ENCODE results near the gene RAD52.

RAD52 gene
- total RNA-seq: 7.2 to 23.0 (median 15.9) reads per million in 9 experiments

- ATAC-seq (replicated peaks): peak; percentile 85
- H3K4me3 Mint-ChIP-seq: peak within 1 kb of the TSS; percentile 94 to 96
Observed at GRCh38 chr12:949453-950191, at the start of gene RAD52. TSS of gene RAD52 (minus strand) at chr12:949694. CDS start at chr12:933058, 16,636 bp downstream.

GRCh38 chr12:998020-998874 lies 48.8 kb upstream of the RAD52 start:
- Mint-ChIP-seq H3K9me3 (no peaks in the 10 kb centered on the region), H3K27me3 (no peaks in the 10 kb centered on the region), H3K27ac (no peak overlapping the region), H3K4me3 (no peak overlapping the region), H3K4me1 (ENCODE audit: low read depth in 2 of 2) (peaks cover 5 to 22% of the 10 kb centered on the region in 2 donors), H3K36me3 (ENCODE audit: insufficient read depth) (no peaks in the 10 kb centered on the region)
- DNase-seq (no peak), ATAC-seq (replicated peaks) (no peak)

More at GRCh38 chr12:949453-950191, at the start of gene RAD52:
- peaks cover 19 to 22% of the 10 kb centered on the region in 2 donors for H3K4me1 Mint-ChIP-seq (ENCODE audit: low read depth in 2 of 2)
- H3K36me3 Mint-ChIP-seq (ENCODE audit: insufficient read depth): peaks cover 27% of the 10 kb centered on the region
- no peaks in the 10 kb centered on the region for H3K9me3 Mint-ChIP-seq
- peak; percentile 94 to 96 (median 95) for DNase-seq
- H3K27me3 Mint-ChIP-seq: no peaks in the 10 kb centered on the region
- H3K27ac Mint-ChIP-seq: peak within 1 kb of the TSS; percentile 79 to 89

GRCh38 chr12:997505-997904 lies 48.0 kb upstream of the RAD52 start:
- Mint-ChIP-seq H3K4me1 (ENCODE audit: low read depth in 2 of 2) (peaks cover 5 to 22% of the 10 kb centered on the region in 2 donors), H3K4me3 (no peak overlapping the region), H3K27ac (peak overlapping the region in 1 of 2 donors; percentile 1), H3K36me3 (ENCODE audit: insufficient read depth) (no peaks in the 10 kb centered on the region), H3K27me3 (no peaks in the 10 kb centered on the region), H3K9me3 (no peaks in the 10 kb centered on the region)
- no peak for DNase-seq
- no peak for ATAC-seq (replicated peaks)

DNA sequence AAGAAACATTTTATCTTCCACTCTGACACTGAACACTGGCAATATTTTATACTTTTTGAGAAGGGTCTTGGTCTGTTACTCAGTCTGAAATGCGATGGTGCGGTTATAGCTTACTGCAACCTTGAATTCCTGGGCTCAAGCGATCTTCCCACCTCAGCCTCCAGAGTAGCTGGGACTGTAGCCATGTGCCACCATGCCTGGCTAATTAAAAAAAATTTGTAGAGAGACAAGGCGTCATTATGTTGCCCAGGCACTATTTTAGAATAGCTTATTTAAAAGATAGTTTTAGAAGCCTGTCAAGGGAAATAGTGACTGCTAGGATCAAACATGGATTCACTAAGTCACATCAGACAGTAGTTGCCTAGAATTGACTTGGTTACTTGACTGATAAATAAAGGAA lies 47.4 kb upstream of the RAD52 start:
- Mint-ChIP-seq H3K27me3 (no peaks in the 10 kb centered on the region), H3K4me3 (no peak overlapping the region), H3K36me3 (ENCODE audit: insufficient read depth) (no peaks in the 10 kb centered on the region), H3K4me1 (ENCODE audit: low read depth in 2 of 2) (peaks cover 7 to 24% of the 10 kb centered on the region in 2 donors), H3K9me3 (no peaks in the 10 kb centered on the region), H3K27ac (no peak overlapping the region)
- no peak for ATAC-seq (replicated peaks)
- DNase-seq: no peak

- no peak for DNase-seq
- H3K36me3 Mint-ChIP-seq (ENCODE audit: insufficient read depth): peaks cover 18% of the 10 kb centered on the region
Observed at GRCh38 chr12:992647-993046, 43.2 kb upstream of the RAD52 start.

DNA sequence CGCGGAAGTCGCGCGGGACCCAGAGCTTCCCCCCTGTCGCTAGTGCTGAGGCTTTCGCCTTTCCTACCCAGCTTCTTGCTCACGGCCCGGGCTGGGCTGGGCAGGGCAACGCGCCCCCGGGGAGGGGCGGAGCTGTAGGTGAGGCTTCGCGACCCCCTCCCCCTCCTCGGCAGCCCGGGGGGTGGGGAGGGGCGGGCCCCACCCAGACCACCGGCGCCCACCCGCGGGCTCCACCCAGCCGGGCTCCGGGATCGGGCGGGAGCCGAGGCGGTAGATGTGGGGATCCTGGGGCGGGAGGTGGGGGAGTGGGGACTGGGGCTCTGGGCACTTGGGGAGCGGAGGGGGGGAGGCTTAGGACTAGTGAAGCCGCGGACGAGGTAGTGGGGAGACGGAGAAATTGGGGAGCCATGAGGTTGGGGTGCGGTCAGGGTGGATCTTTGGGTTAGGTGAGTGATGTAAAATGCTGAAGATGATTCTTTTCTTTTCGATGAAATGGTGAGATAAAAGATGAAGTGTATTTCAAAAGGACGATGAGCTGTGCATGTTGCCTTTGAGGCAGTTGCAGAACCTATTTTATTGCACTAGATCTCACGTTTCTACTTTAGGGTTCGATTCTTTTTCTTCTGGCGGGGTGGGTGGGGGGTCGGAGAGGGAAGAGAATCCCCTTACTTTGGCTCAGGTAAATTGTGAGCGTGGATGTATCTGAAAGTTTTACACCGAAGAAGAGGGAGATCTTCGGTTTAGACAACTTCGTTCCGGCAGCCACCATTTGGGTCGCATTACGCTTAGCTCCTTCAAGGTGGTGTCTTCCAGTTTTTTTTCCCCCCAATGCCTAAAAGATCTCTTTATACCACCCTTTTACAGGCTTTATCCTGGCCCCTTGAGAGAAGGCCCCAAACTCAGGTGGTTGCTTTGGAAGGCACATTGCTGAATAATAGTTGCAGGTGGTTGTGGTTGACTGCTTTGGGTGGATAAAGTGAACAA lies 42.1 kb upstream of the RAD52 start:
- Mint-ChIP-seq H3K27me3 (no peaks in the 10 kb centered on the region), H3K4me3 (peak overlapping the region; percentile 89 to 94), H3K27ac (peak overlapping the region; percentile 94), H3K4me1 (ENCODE audit: low read depth in 2 of 2) (peaks cover 11 to 31% of the 10 kb centered on the region in 2 donors), H3K9me3 (no peaks in the 10 kb centered on the region), H3K36me3 (ENCODE audit: insufficient read depth) (peaks cover 18% of the 10 kb centered on the region)
- DNase-seq (no peak), ATAC-seq (replicated peaks) (peak; percentile 16)

More at GRCh38 chr12:992647-993046, 43.2 kb upstream of the RAD52 start:
- H3K4me1 Mint-ChIP-seq (ENCODE audit: low read depth in 2 of 2): peaks cover 14 to 38% of the 10 kb centered on the region in 2 donors
- ATAC-seq (replicated peaks): no peak
- H3K4me3 Mint-ChIP-seq: peak overlapping the region; percentile 89 to 94
- no peaks in the 10 kb centered on the region for H3K27me3 Mint-ChIP-seq
- peak overlapping the region in 1 of 2 donors; percentile 94 for H3K27ac Mint-ChIP-seq
- H3K9me3 Mint-ChIP-seq: no peaks in the 10 kb centered on the region

GRCh38 chr12:990661-991349 lies 41.3 kb upstream of the RAD52 start, which contains the start of gene ERC1:
TSS of gene ERC1 (plus strand) at chr12:991223. CDS start at chr12:1027904, 36,681 bp downstream.
- DNase-seq (peak; percentile 71 to 82 (median 78)), ATAC-seq (replicated peaks) (peak; percentile 81)
- Mint-ChIP-seq H3K36me3 (ENCODE audit: insufficient read depth) (peaks cover 18% of the 10 kb centered on the region), H3K9me3 (no peaks in the 10 kb centered on the region), H3K27me3 (no peaks in the 10 kb centered on the region), H3K4me1 (ENCODE audit: low read depth in 2 of 2) (peaks cover 11 to 31% of the 10 kb centered on the region in 2 donors), H3K27ac (peak within 1 kb of the TSS; percentile 94), H3K4me3 (peak within 1 kb of the TSS; percentile 89 to 94)

GRCh38 chr12:989751-990660 lies 40.5 kb upstream of the RAD52 start:
- Mint-ChIP-seq H3K27ac (peak overlapping the region; percentile 89 to 94), H3K27me3 (no peaks in the 10 kb centered on the region)
- ATAC-seq (replicated peaks): peak; percentile 31

GRCh38 chr12:989051-989450 lies 39.6 kb upstream of the RAD52 start:
- DNase-seq: no peak
- H3K27ac Mint-ChIP-seq: no peak overlapping the region
- H3K4me3 Mint-ChIP-seq: peak overlapping the region in 1 of 2 donors; percentile 89
- peaks cover 11 to 22% of the 10 kb centered on the region in 2 donors for H3K4me1 Mint-ChIP-seq (ENCODE audit: low read depth in 2 of 2)
- ATAC-seq (replicated peaks): no peak
- H3K27me3 Mint-ChIP-seq: no peaks in the 10 kb centered on the region
- H3K9me3 Mint-ChIP-seq: no peaks in the 10 kb centered on the region
- peaks cover 18% of the 10 kb centered on the region for H3K36me3 Mint-ChIP-seq (ENCODE audit: insufficient read depth)

More at GRCh38 chr12:989751-990660, 40.5 kb upstream of the RAD52 start:
- Mint-ChIP-seq H3K4me3 (peak overlapping the region; percentile 89 to 94), H3K4me1 (ENCODE audit: low read depth in 2 of 2) (peaks cover 11 to 25% of the 10 kb centered on the region in 2 donors), H3K36me3 (ENCODE audit: insufficient read depth) (peaks cover 18% of the 10 kb centered on the region), H3K9me3 (no peaks in the 10 kb centered on the region)
- DNase-seq: peak in 2 of 3 experiments; percentile 29 to 45

GRCh38 chr12:988646-989045 lies 39.2 kb upstream of the RAD52 start:
- Mint-ChIP-seq H3K27ac (no peak overlapping the region), H3K27me3 (no peaks in the 10 kb centered on the region), H3K4me1 (ENCODE audit: low read depth in 2 of 2) (peaks cover 11 to 22% of the 10 kb centered on the region in 2 donors), H3K36me3 (ENCODE audit: insufficient read depth) (peaks cover 18% of the 10 kb centered on the region), H3K4me3 (no peak overlapping the region), H3K9me3 (no peaks in the 10 kb centered on the region)
- ATAC-seq (replicated peaks) (no peak), DNase-seq (no peak)

GRCh38 chr12:981961-982360 lies 32.5 kb upstream of the RAD52 start:
- no peak overlapping the region for H3K4me3 Mint-ChIP-seq
- peaks cover 0 to 3% of the 10 kb centered on the region in 2 donors for H3K4me1 Mint-ChIP-seq (ENCODE audit: low read depth in 2 of 2)
- ATAC-seq (replicated peaks): no peak
- peaks cover 3% of the 10 kb centered on the region for H3K36me3 Mint-ChIP-seq (ENCODE audit: insufficient read depth)
- no peaks in the 10 kb centered on the region for H3K9me3 Mint-ChIP-seq
- DNase-seq: no peak
- no peak overlapping the region for H3K27ac Mint-ChIP-seq
- H3K27me3 Mint-ChIP-seq: peaks cover 0 to 5% of the 10 kb centered on the region in 2 donors
